HG02610 (cell line): ENCODE measurements around the gene SH2D6.
"Not testable (repeated sequence)": the region's sequence is repeated elsewhere in the genome, so short reads cannot be mapped to it uniquely, and the experiment has no call there.

ENCODE experiments used
- ATAC-seq: cut with Tn5 transposase; IDR thresholded peaks from one replicate; pipeline ENCODE4 v1.9.1; 2021; ENCODE audit warnings: mild to moderate bottlenecking, moderate library complexity; ENCODE audit not compliant: unreplicated experiment

SH2D6 gene

DNA sequence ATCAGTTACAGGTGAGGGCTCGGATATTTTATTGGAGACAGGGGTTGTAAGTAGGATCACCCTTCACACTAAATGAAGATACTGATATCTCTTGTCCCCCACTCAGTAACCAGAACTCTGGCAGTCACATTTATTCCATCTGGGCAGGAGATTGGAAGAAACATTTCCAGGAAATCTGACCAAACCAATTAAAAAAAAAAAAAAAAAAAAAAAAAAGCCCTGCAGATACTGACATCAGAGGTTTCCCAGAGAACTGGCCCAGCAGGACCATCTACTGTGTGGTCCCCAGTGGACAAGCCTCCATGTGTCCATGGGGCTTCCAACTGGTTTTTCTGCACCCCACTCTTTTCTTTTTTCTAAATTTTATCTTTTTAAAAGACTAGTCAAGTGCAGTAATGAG lies 41.3 kb downstream of the SH2D6 start:
- no peak for ATAC-seq

DNA sequence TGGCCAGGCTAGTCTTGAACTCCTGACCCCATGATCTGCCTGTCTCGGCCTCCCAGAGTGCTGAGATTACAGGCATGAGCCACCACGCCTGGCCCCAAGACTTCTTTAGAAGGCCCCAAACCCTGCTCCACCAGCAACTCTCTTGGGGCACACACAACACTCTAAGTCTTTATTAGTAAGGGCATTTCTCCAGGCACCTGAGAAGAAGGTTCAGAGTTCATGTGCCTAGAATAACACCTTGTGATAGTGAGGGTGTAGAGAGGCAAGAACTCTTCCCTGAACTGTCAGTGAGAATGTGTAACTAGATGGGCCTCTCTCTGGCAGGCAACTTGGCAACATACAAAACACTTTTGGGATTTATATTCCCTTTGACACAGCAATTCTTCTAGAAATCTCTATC lies 43.8 kb downstream of the SH2D6 start:
- no peak for ATAC-seq

DNA sequence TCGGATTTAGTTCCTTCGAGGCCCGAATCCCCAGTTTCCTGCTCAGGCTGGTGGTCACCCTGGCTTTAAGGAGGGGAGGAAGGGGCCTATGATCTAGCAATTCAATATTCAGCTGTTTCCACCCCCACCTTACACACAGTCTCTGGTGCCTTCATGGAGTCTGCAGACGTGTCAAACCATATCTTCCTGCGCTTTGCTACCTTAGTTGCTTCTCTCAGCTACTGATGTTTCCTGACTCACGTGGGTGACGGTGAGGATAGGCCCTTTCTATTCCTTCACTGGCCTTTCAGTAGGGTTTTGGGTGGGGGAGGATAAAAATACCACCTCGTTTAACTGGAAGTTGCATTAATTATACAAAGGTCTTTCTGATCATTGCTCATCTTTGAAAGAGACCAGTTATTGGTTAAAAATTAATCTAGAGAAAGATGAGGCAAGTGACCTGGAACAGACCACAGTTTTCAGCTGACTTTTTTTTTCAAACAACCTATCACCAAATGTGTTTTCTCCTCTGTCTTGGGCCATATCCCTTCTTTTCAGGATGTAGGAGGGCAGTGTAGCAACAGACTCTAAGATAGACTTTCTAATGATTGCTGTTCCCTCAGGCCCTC lies 49.7 kb downstream of the SH2D6 start:
- ATAC-seq: no peak

DNA sequence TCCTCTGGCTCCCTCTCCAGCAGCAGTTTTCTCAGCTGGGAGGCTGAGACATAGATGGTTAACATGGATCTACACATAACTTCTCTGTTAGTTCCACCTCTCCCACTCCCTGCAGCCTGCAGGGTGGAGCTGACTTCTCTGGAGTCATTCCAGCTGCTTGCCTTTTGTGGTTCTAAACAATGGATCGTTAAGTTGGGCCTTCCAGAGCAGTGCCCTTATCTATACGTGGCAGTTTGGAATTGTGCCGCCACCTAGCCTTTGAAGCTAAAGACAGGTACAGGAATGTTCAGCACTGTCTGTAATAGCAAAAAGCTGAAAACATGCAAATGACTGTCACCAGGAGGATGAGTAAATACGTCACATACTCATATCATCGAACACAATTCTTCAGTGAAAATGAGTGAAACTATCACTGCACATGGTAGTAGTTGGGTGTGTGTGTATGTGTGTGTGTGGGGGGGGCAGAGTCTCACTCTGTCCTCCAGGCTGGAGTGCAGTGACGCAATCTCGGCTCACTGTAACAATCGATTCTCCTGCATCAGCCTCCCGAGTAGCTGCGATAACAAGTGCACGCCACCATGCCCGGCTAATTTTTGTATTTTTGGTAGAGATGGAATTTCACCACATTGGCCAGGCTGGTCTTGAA lies 50.3 kb downstream of the SH2D6 start:
- no peak for ATAC-seq

DNA sequence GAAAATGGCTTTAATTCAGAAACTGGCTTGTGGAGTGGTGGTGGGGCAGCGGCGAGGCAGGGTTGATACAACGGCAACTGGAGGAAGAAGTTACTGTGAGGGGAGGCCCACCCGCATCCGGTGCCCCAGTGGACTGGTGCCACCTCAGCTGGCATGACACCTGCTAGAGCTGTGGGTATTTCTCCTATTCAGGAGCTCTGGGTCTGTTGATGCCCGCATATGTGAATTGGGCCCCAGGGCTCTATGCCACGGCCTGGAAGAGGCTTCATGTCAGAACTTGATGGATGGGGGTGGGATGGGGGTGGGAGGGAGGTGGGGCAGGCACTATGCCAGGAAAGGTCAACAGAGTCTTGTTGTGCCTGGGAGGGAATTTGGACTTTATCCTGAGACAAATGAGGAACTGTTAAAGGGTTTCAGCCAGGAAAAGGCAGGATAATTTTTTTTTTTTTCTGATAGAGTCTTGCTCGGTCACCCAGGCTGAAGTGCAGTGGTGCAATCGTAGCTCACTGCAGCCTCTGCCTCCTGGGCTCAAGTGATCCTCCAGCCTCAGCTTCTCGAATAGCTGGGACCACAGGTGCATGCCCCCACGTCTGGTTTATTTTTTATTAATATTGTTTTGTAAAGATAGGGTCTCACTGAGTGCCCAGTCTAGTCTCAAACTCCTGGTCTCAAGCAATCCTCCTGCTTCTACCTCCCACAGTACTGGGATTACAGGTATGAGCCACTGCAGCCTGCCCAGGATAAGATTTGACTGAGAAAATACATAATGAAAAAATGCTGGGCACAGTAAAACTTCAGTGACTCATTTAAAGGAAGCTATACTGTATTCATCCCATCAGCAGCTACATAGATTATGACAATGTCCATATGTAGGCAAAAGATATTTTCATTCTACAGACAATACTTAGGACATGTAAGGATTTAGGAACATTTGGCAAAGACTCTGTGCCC lies 52.6 kb downstream of the SH2D6 start:
- ATAC-seq: no peak

DNA sequence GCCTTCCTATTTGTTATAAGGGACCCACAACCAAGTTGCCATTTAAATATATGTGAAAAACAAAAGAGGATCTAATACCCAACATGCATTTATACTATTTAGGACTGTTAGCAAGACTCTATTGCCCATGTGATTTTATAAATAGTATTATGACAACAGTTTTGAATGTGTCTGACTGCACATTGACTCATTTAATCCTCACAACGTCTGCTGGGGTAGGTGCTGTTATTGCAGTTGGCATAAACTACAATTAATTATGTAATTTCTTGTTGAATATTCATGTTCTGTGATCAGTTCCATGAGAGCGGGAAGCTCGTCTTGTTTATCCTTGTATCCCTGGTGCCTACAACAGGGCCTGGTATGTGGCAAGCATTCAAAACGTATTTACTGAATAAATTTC lies 53.7 kb downstream of the SH2D6 start:
- ATAC-seq: no peak

DNA sequence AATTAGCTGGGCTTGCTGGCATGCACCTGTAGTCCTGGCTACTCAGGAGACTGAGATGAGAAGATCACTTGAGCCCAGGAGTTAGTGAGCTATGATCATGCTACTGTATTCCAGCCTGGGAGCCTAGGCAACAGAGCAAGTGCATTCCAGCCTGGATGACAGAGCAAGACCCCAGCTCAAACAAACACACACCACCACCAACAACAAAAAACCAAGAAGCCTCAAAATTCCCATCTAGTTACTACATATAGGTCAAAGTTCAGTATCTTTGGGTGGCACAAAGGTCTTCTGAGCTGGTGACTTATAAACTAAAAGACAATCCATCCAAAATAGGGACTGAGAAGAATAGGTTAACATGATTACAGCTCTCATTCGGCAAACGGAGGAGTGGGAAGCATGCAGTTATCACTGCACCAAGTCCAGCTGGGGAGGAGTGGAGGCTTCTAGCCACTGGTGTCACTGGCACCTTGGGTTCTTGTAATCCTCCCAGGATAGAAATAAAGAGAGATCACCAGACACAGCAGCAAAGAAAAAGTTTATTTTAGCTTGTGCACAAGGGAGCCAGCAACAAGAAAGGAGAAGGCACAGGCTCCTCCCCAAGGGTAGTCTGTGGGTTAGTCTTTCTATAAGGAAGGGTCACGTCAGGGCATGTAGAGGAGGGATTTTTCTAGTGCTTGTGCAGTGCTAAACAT lies 57.4 kb downstream of the SH2D6 start:
- ATAC-seq: no peak

DNA sequence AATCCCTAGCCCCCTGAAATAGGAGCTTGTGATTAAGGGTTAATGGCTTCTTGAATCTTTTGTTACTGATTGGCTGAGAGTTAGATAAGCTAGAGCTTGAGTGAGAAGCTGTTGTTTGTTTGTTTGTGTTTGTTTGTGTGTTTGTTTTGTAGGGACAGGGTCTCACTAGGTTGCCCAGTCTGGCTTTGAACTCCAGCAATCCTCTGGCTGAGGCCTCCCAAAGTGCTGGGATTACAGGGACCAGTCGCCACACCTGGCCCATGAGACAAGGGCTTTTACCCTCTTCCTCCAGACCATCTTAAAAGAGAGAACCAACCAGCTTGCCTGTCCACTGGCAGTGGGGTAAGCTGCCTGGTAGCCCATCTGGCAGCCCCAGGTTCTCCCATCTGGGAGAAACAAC lies 58.1 kb downstream of the SH2D6 start:
- no peak for ATAC-seq

DNA sequence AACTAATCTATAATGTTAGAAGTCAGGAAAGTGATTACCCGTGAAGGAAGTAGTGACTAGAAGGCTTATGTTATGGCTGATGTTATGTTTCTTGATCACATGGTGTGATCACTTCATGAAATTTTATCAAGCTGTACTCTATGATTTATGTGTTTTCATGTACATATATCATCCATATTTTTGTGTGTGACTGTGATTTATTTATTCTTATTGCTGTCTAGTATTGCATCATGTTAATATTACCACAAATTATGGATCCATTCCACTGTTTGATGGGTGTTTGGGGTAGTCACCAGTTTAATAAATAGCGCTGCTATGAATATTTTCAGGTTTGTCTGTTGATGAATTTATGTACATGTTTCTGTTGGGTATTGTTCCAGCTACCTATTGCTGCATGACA lies 59.4 kb downstream of the SH2D6 start:
- no peak for ATAC-seq

DNA sequence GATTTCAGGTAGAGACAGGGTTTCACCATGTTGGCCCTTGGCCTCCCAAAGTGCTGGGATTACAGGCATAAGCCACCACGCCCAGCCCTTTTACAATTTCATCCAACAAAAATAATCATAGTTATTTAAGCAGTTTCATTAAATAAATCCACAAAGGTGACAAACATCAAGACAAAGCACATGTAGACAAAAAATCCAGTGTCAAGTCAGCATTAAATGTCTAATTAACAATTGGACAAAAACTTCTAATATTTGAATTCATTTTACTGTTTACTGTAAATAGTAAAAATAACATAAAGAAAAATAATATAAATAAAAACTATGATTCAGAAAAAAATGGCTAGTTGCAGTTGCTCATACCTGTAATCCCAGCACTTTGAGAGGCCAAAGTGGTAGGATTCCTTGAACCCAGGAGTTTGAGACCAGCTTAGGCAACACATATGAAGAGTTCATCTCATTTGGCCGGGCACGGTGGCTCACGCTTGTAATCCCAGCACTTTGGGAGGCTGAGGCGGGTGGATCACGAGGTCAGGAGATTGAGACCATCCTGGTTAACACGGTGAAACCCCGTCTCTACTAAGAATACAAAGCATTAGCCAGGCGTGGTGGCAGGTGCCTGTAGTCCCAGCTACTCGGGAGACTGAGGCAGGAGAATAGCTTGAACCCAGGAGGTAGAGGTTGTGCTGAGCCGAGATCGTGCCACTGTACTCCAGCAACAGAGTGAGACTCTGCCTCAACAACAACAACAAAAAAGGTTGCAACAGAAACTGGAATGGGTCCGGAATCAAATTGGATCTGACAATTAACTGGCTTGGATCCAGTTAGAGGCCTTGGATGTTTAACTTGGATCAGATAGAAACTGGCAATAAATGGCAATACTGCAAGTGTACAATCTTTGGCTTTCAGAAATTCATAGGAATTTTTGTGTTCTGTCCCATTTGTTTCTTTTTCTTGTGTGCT lies 63.6 kb downstream of the SH2D6 start:
- no peak for ATAC-seq

DNA sequence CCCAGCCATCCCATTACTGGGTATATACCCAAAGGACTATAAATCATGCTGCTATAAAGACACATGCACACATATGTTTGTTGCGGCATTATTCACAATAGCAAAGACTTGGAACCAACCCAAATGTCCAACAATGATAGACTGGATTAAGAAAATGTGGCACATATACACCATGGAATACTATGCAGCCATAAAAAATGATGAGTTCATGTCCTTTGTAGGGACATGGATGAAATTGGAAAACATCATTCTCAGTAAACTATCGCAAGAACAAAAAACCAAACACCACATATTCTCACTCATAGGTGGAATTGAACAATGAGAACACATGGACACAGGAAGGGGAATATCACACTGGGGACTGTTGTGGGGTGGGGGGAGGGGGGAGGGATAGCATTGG lies 66.1 kb downstream of the SH2D6 start:
- ATAC-seq: not testable (repeated sequence)

DNA sequence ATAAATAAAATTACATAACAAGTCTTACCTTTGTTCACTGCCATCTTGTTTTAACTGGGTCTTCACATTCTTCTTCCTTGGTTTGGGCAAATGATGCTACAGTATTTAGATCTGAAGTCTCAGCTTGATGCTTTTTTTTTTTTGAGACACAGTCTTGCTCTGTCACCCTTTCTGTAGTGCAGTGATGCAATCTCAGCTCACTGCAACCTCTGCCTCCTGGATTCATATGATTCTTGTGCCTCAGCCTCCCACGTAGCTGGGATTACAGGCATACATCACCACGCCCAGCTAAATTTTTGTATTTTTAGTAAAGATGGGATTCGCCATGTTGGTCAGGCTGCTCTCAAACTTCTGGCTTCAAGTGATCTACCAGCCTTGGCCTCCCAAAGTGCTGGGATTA lies 67.3 kb downstream of the SH2D6 start:
- no peak for ATAC-seq
